Astrocyte (in vitro differentiated cells and primary cell): Measurements from ENCODE around the gene KLHL22.

Experiments used
- EZH2 ChIP-seq: IDR thresholded peaks from 2 replicates; pipeline ENCODE4 v1.6.1; 2012; ENCODE audit warnings: mild to moderate bottlenecking, low read length, inconsistent platforms; ENCODE audit not compliant: insufficient read depth
- TF ChIP-seq, protein P1 (sequence below): IDR thresholded peaks from 2 replicates; pipeline ENCODE4 v1.5.1; 2011; ENCODE audit warnings: low read depth, mild to moderate bottlenecking, inconsistent platforms, low read length, moderate library complexity; ENCODE audit not compliant: insufficient read depth

DNA sequence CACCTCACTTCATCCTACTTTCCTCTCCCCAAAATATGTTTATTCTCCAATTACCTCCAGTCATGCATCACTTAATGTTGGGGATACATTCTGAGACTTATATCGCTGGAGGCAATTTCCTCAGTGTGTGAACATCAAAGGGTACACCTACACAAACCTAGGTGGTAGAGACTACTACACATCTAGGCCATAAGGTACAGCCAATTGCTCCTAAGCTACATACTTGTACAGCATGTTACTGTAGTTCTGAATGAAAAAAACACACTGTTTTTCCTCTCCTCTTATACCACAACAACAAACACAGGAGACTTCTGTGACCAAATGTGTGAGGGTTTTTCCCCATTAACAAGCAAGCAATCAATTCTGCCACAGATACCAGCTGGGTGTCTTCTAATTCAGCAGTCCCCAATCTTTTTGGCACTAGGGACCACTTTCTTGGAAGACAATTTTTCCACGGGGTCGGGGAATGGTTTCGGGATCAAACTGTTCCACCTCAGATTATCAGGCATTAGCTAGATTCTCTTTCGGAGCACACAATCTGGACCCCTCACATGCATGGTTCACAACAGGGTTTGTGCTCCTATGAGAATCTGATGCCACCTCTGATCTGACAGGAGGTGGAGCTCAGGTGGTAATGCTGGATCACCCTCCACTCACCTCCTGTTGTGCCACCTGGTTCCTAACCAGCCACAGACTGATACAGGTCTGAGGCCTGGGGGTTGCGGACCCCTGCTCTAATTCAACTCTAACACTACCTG, 5.2 kb downstream of the KLHL22 start:
- TF ChIP-seq, protein P1, sequence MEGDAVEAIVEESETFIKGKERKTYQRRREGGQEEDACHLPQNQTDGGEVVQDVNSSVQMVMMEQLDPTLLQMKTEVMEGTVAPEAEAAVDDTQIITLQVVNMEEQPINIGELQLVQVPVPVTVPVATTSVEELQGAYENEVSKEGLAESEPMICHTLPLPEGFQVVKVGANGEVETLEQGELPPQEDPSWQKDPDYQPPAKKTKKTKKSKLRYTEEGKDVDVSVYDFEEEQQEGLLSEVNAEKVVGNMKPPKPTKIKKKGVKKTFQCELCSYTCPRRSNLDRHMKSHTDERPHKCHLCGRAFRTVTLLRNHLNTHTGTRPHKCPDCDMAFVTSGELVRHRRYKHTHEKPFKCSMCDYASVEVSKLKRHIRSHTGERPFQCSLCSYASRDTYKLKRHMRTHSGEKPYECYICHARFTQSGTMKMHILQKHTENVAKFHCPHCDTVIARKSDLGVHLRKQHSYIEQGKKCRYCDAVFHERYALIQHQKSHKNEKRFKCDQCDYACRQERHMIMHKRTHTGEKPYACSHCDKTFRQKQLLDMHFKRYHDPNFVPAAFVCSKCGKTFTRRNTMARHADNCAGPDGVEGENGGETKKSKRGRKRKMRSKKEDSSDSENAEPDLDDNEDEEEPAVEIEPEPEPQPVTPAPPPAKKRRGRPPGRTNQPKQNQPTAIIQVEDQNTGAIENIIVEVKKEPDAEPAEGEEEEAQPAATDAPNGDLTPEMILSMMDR = no peak
- no peak for TF ChIP-seq EZH2
